IMR-90 (cell line): Measurements from ENCODE around the gene REG3A. TPM values are rescaled to one million over a fixed set of nuclear protein-coding genes. Genes with fewer than 3 reads are reported as not detected.

Source experiments
- ATAC-seq: fragments of 200-7000 bp; cut with Tn5 transposase; 2 replicates; pipeline ENCODE4 v1.9.1; 2020; ENCODE audit warnings: low read depth, mild to moderate bottlenecking, moderate library complexity
- BruUV-seq: library from RNA; stranded (reverse); fragments of 400-500 nt; replicated peaks from 2 replicates; lab custom pipeline; 2021; lab: Mats Ljungman, UMichigan
- CTCF ChIA-PET: fragments of 300-600 bp; formaldehyde crosslinking; extraction: SDS; loops from one replicate; lab custom pipeline; 2021; ENCODE audit warnings: antibody characterized with exemption; lab: Yijun Ruan, JAX
- POLR2A ChIA-PET: fragments of 300-600 bp; sonication (Branson Sonifier 250); formaldehyde crosslinking; loops from one replicate; lab custom pipeline; 2022; ENCODE audit warnings: antibody characterized with exemption; ENCODE audit not compliant: unreplicated experiment; lab: Charles Lee
- DNase-seq: peaks from one replicate; pipeline ENCODE4 v3.0.0; 2013
- H2AFZ ChIP-seq: replicated peaks from 2 replicates; pipeline ENCODE3; 2013; ENCODE audit warnings: low read length, mild to moderate bottlenecking; ENCODE audit not compliant: poor library complexity
- H2AK5ac ChIP-seq: 2 replicates; pipeline ENCODE4 v1.6.1; 2013; ENCODE audit warnings: low read depth, low read length, inconsistent platforms
- H2AK9ac ChIP-seq: replicated peaks from 2 replicates; pipeline ENCODE3; 2013; ENCODE audit warnings: mild to moderate bottlenecking, low read depth, low read length, moderate library complexity; ENCODE audit not compliant: poor library complexity
- H2BK120ac ChIP-seq: 2 replicates; pipeline ENCODE4 v1.6.1; 2013; ENCODE audit warnings: low read depth, low read length, inconsistent platforms
- H2BK15ac ChIP-seq: 3 replicates; pipeline ENCODE4 v1.6.1; 2013; ENCODE audit warnings: low read depth, low read length, inconsistent platforms
- H2BK20ac ChIP-seq: 2 replicates; pipeline ENCODE4 v1.6.1; 2013; ENCODE audit warnings: low read depth, mild to moderate bottlenecking, inconsistent platforms, low read length, moderate library complexity
- H2BK5ac ChIP-seq: 2 replicates; pipeline ENCODE4 v1.6.1; 2013; ENCODE audit warnings: mild to moderate bottlenecking, low read depth, low read length, inconsistent platforms; ENCODE audit not compliant: poor library complexity, severe bottlenecking
- H3K14ac ChIP-seq: replicated peaks from 2 replicates; pipeline ENCODE4 v1.6.1; 2013; ENCODE audit warnings: low read depth, low read length, inconsistent platforms
- H3K18ac ChIP-seq: 2 replicates; pipeline ENCODE4 v1.6.1; 2013; ENCODE audit warnings: low read depth, low read length, control low read depth
- H3K23ac ChIP-seq: 2 replicates; pipeline ENCODE4 v1.6.1; 2013; ENCODE audit warnings: low read depth, low read length, inconsistent platforms
- H3K27ac ChIP-seq: 2 replicates; pipeline ENCODE4 v1.5.1; 2013; ENCODE audit warnings: mild to moderate bottlenecking, control low read depth, low read length; ENCODE audit not compliant: insufficient read depth
- H3K27me3 ChIP-seq: 2 replicates; pipeline ENCODE4 v1.6.1; 2013; ENCODE audit warnings: low read length; ENCODE audit not compliant: control insufficient read depth, insufficient read depth
- H3K36me3 ChIP-seq: 2 replicates; pipeline ENCODE4 v1.6.1; 2013; ENCODE audit warnings: low read length, mixed read lengths; ENCODE audit not compliant: control insufficient read depth, insufficient read depth
- H3K4ac ChIP-seq: 2 replicates; pipeline ENCODE4 v1.6.1; 2013; ENCODE audit warnings: low read depth, low read length, inconsistent platforms
- H3K4me1 ChIP-seq: 2 replicates; pipeline ENCODE4 v1.6.1; 2013; ENCODE audit warnings: low read length, mixed read lengths; ENCODE audit not compliant: control insufficient read depth, insufficient read depth
- H3K4me2 ChIP-seq: 2 replicates; pipeline ENCODE4 v1.6.1; 2013; ENCODE audit warnings: low read depth, mild to moderate bottlenecking, control low read depth, low read length, moderate library complexity
- H3K4me3 ChIP-seq: 2 replicates; pipeline ENCODE4 v1.5.1; 2013; ENCODE audit warnings: low read depth, mild to moderate bottlenecking, control low read depth, low read length, moderate library complexity; ENCODE audit not compliant: insufficient read depth
- H3K56ac ChIP-seq: 2 replicates; pipeline ENCODE4 v1.6.1; 2013; ENCODE audit warnings: low read length, inconsistent platforms; ENCODE audit not compliant: insufficient read depth; ENCODE audit errors: extremely low read depth
- H3K79me1 ChIP-seq, 2 experiments: 2 replicates each; pipeline ENCODE4 v1.6.1; 2013; ENCODE audit warnings: low read length in 2 of 2, inconsistent platforms in 1 of 2, low read depth in 1 of 2
- H3K9ac ChIP-seq: 2 replicates; pipeline ENCODE4 v1.6.1; 2013; ENCODE audit warnings: low read depth, low read length, control low read depth
- H3K9me1 ChIP-seq: 2 replicates; pipeline ENCODE4 v1.6.1; 2013; ENCODE audit warnings: low read length, inconsistent platforms; ENCODE audit not compliant: insufficient read depth
- H3K9me3 ChIP-seq: 2 replicates; pipeline ENCODE4 v1.6.1; 2013; ENCODE audit warnings: low read length; ENCODE audit not compliant: control insufficient read depth, insufficient read depth
- H4K20me1 ChIP-seq: 2 replicates; pipeline ENCODE4 v1.6.1; 2013; ENCODE audit warnings: low read length, inconsistent platforms; ENCODE audit not compliant: insufficient read depth
- H4K5ac ChIP-seq: 2 replicates; pipeline ENCODE4 v1.6.1; 2013; ENCODE audit warnings: mild to moderate bottlenecking, low read depth, low read length, control low read depth
- H4K8ac ChIP-seq, 2 experiments: 2 replicates each; pipeline ENCODE4 v1.6.1; 2013; ENCODE audit warnings: low read depth in 2 of 2, low read length in 2 of 2, control low read depth in 1 of 2, inconsistent platforms in 1 of 2
- H4K91ac ChIP-seq: 2 replicates; pipeline ENCODE4 v1.6.1; 2013; ENCODE audit warnings: low read depth, low read length, inconsistent platforms; ENCODE audit not compliant: insufficient read depth
- BHLHE40 ChIP-seq: fragments of 150-350 bp; IDR thresholded peaks from 2 replicates; pipeline ENCODE4 v1.6.1; 2016; ENCODE audit warnings: mild to moderate bottlenecking, low read depth, low read length
- CEBPB ChIP-seq: IDR thresholded peaks from 2 replicates; pipeline ENCODE4 v1.6.1; 2012; ENCODE audit warnings: low read depth, low read length, improper control_type of control experiment
- CHD1 ChIP-seq: IDR thresholded peaks from 2 replicates; pipeline ENCODE4 v1.6.1; 2012; ENCODE audit warnings: low read depth, low read length, improper control_type of control experiment
- CTCF ChIP-seq: conservative IDR thresholded peaks from 2 replicates; pipeline ENCODE4 v1.5.1; 2012; ENCODE audit warnings: mild to moderate bottlenecking, low read depth, low read length, improper control_type of control experiment
- ELK1 ChIP-seq: fragments of 150-350 bp; IDR thresholded peaks from 2 replicates; pipeline ENCODE4 v1.6.1; 2016; ENCODE audit warnings: low read depth, mild to moderate bottlenecking, low read length, moderate library complexity, borderline replicate concordance
- FOS ChIP-seq: fragments of 150-350 bp; IDR thresholded peaks from 2 replicates; pipeline ENCODE4 v1.6.1; 2016; ENCODE audit warnings: low read depth, low read length
- MAFK ChIP-seq: IDR thresholded peaks from 2 replicates; pipeline ENCODE4 v1.6.1; 2012; ENCODE audit warnings: low read depth, low read length, improper control_type of control experiment
- MAZ ChIP-seq: IDR thresholded peaks from 2 replicates; pipeline ENCODE4 v1.6.1; 2012; ENCODE audit warnings: low read depth, mild to moderate bottlenecking, low read length, improper control_type of control experiment, moderate library complexity, borderline replicate concordance
- MXI1 ChIP-seq: IDR thresholded peaks from 2 replicates; pipeline ENCODE4 v1.6.1; 2012; ENCODE audit warnings: low read depth, mild to moderate bottlenecking, low read length, moderate library complexity, borderline replicate concordance
- NFE2L2 ChIP-seq: fragments of 150-350 bp; IDR thresholded peaks from 2 replicates; pipeline ENCODE4 v1.6.1; 2016; ENCODE audit warnings: low read depth, mild to moderate bottlenecking, low read length
- POLR2A ChIP-seq: IDR thresholded peaks from 2 replicates; pipeline ENCODE4 v1.6.1; 2012; ENCODE audit warnings: mild to moderate bottlenecking, low read depth, low read length
- RAD21 ChIP-seq: IDR thresholded peaks from 2 replicates; pipeline ENCODE4 v1.6.1; 2012; ENCODE audit warnings: low read length, improper control_type of control experiment
- RCOR1 ChIP-seq: IDR thresholded peaks from 2 replicates; pipeline ENCODE4 v1.6.1; 2012; ENCODE audit warnings: mild to moderate bottlenecking, low read length, improper control_type of control experiment; ENCODE audit not compliant: insufficient replicate concordance
- RFX5 ChIP-seq: IDR thresholded peaks from 2 replicates; pipeline ENCODE4 v1.8.0; 2012; ENCODE audit warnings: low read depth, mild to moderate bottlenecking, low read length, moderate library complexity
- SMC3 ChIP-seq: fragments of 150-350 bp; IDR thresholded peaks from 2 replicates; pipeline ENCODE4 v1.6.1; 2016; ENCODE audit warnings: low read depth, mild to moderate bottlenecking, antibody characterized with exemption, low read length, moderate library complexity
- USF2 ChIP-seq: fragments of 150-350 bp; IDR thresholded peaks from 2 replicates; pipeline ENCODE4 v1.6.1; 2017; ENCODE audit warnings: mild to moderate bottlenecking, antibody characterized with exemption, low read length, low read depth
- WGBS, 2 experiments: methylation state at CpG; one replicate each; pipeline versions ENCODE4 v1.1.5 to v1.1.7; 2013; ENCODE audit warnings: missing lambda C conversion rate in 2 of 2; ENCODE audit not compliant: insufficient read length in 1 of 2; ENCODE audit errors: extremely low coverage in 2 of 2; 5-methylcytosine and 5-hydroxymethylcytosine counted together
- dilution Hi-C: fragments of 300-500 bp; cut with HindIII; formaldehyde crosslinking; loops from one replicate; pipeline ENCODE4 v1.14.3; 2018; ENCODE audit warnings: low sequenced_read_pairs; ENCODE audit not compliant: unreplicated experiment
- in situ Hi-C: fragments of 300-500 bp; cut with MboI; formaldehyde crosslinking; loops from 3 replicates; pipeline ENCODE4 v1.14.3; 2019; ENCODE audit warnings: low sequenced_read_pairs, inconsistent platforms, mixed read lengths
- intact Hi-C: fragments of 100-400 bp; cut with micrococcal nuclease; formaldehyde crosslinking; loops from 2 replicates; pipeline ENCODE4 v1.10.0; 2022
- polyA plus RNA-seq, 3 experiments: library from polyadenylated mRNA; depleted of rRNA; stranded (reverse); fragments of >200 nt; gene quantifications; 2 replicates each; pipeline ENCODE4 v1.2.3, GENCODE V29; 2012; ENCODE audit warnings: low replicate concordance in 1 of 3
- total RNA-seq: library from RNA; depleted of rRNA; stranded (reverse); fragments of >200 nt; gene quantifications from 2 replicates; pipeline ENCODE4 v1.2.3, GENCODE V29; 2012

Gene REG3A
- total and polyA plus RNA-seq, 2 of the 4 experiments (the other 2 are of a cell fraction), result not detected

DNA sequence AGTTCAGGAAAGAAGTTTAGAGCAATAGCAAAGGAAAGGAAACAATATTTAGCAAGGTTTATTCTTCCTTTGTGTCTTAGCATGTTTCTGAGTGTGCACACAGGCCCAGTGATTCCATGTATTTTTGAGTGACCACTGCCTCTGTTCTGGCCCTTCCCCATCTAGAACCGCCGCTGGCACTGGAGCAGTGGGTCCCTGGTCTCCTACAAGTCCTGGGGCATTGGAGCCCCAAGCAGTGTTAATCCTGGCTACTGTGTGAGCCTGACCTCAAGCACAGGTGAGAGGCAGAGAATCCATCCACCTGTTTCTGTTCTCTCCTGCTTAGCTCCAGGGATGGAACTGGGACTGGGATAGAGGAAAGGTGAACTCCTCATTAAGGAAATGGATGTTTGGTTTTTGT is 36.9 kb downstream of the REG3A start:
- POLR2A ChIA-PET, result no interaction called here
- ATAC-seq (no peak), DNase-seq (no peak)
- no peak overlapping the region for H2BK15ac ChIP-seq
- H4K5ac ChIP-seq, result no peak overlapping the region
- H3K9me3 ChIP-seq, result peaks cover 7% of the 10 kb centered on the region
- no peak overlapping the region for H3K4me3 ChIP-seq
- no peaks in the 10 kb centered on the region for H4K20me1 ChIP-seq
- H2BK120ac ChIP-seq, result no peak overlapping the region
- no TSS peak for BruUV-seq
- CTCF ChIA-PET, result no interaction called here
- H3K56ac ChIP-seq, result no peak overlapping the region
- 44% methylated on average over 2 of the region's 2 CpGs; no CpG with 5 or more reads in 1 of the 2 experiments for WGBS, 2 experiments
- H3K14ac ChIP-seq, result no peak overlapping the region
- H2BK5ac ChIP-seq, result no peak overlapping the region
- no peaks in the 10 kb centered on the region for H3K79me1 ChIP-seq
- H4K8ac ChIP-seq, result no peak overlapping the region
- H3K4ac ChIP-seq, result no peak overlapping the region
- intact Hi-C loops (no loop called here), in situ Hi-C loops (no loop called here), dilution Hi-C loops (no loop called here)
- H3K23ac ChIP-seq, result no peak overlapping the region
- TF ChIP-seq ELK1 (no peak), NFE2L2 (no peak), USF2 (no peak), POLR2A (no peak), BHLHE40 (no peak), RAD21 (no peak), CTCF (no peak), MAFK (no peak), MXI1 (no peak), MAZ (no peak), RCOR1 (no peak), SMC3 (no peak), CHD1 (no peak), CEBPB (no peak), RFX5 (no peak), FOS (no peak)
- H3K9ac ChIP-seq, result no peak overlapping the region
- no peak overlapping the region for H2AFZ ChIP-seq
- no peak overlapping the region for H4K91ac ChIP-seq
- H3K27ac ChIP-seq, result no peak overlapping the region
- no peak overlapping the region for H2BK20ac ChIP-seq
- H3K27me3 ChIP-seq, result no peaks in the 10 kb centered on the region
- H2AK5ac ChIP-seq, result no peak overlapping the region
- no peaks in the 10 kb centered on the region for H3K36me3 ChIP-seq
- H3K9me1 ChIP-seq, result no peaks in the 10 kb centered on the region
- no peaks in the 10 kb centered on the region for H3K4me1 ChIP-seq
- no peak overlapping the region for H2AK9ac ChIP-seq
- H3K4me2 ChIP-seq, result no peak overlapping the region
- H3K18ac ChIP-seq, result no peak overlapping the region
